ENCODE measurements around the gene SIAH3. TPM values are rescaled to one million over a fixed set of nuclear protein-coding genes. Genes with fewer than 3 reads are reported as not detected.

SIAH3 gene
- total and polyA plus RNA-seq, 7 donors: 0.01 TPM; not detected in 6

DNA sequence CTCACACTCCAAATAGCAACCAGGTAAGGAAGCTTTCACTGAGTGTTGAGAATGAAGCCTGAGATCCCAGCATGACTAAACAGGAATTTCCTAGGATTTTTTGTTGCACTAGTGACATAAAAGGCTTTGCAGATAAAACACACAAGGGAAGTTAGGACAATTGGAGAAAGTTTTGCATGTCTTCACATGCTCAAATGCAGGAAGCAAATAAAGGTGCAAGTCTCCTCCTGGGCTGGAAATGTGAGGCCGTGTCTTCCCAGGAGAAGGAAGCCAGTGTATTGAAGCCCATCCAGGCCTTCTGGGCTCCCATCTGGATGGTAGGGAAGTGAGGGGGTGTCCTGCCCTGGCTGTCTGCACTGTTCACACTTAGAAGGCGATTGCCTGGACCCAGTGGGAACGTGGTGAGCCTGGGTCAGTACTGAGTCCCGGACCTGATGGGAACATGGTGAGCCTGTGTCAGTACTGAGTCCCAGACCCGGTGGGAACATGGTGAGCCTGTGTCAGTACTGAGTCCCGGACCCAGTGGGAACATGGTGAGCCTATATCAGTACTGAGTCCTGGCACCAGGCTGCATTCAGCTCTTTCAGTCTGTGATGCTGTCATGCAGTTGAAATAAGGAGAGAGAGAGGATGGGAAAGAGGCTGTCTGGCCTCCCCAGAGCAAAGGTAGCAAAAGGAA is 38.7 kb downstream of the SIAH3 start:
- WGBS, 2 donors: 90 to 91% methylated on average over 6 of the region's 6 CpGs
- no peak overlapping the region for H3K4me3 ChIP-seq
- no peaks in the 10 kb centered on the region for H3K9me3 ChIP-seq
- no peaks in the 10 kb centered on the region for H3K27me3 ChIP-seq
- intact Hi-C loops (cut with DNase I): no loop called here
- TF ChIP-seq POLR2A (IDR thresholded peaks at IDR 0.05) (no peak), POLR2AphosphoS5 (IDR thresholded peaks at IDR 0.05) (no peak), EP300 (IDR thresholded peaks at IDR 0.05) (no peak), CTCF (IDR thresholded peaks at IDR 0.05) (no peak)
- no peaks in the 10 kb centered on the region for H3K36me3 ChIP-seq
- no peak overlapping the region for H3K27ac ChIP-seq
- no peaks in the 10 kb centered on the region for H3K4me1 ChIP-seq
- no peak for DNase-seq

- H3K27ac ChIP-seq: no peak overlapping the region
- H3K27me3 ChIP-seq: no peaks in the 10 kb centered on the region
- H3K4me3 ChIP-seq: no peak overlapping the region
- 76 to 86% methylated on average over 6 of the region's 6 CpGs for WGBS, 2 donors
- intact Hi-C loops (cut with DNase I): no loop called here
- no peaks in the 10 kb centered on the region for H3K4me1 ChIP-seq
- H3K9me3 ChIP-seq: no peaks in the 10 kb centered on the region
- no peak for DNase-seq
- H3K36me3 ChIP-seq: no peaks in the 10 kb centered on the region
- no peak for TF ChIP-seq EP300 (IDR thresholded peaks at IDR 0.05)
- TF ChIP-seq CTCF (IDR thresholded peaks at IDR 0.05): no peak
- no peak for TF ChIP-seq POLR2AphosphoS5 (IDR thresholded peaks at IDR 0.05)
- TF ChIP-seq POLR2A (IDR thresholded peaks at IDR 0.05): no peak
These were observed 39.5 kb downstream of the SIAH3 start for GRCh38 chr13:45811891-45812694.

GRCh38 chr13:45809801-45810394 is 41.7 kb downstream of the SIAH3 start:
- TF ChIP-seq POLR2A (IDR thresholded peaks at IDR 0.05) (no peak), CTCF (IDR thresholded peaks at IDR 0.05) (no peak), EP300 (IDR thresholded peaks at IDR 0.05) (no peak), POLR2AphosphoS5 (IDR thresholded peaks at IDR 0.05) (no peak)
- Histone ChIP-seq H3K27me3 (no peaks in the 10 kb centered on the region), H3K9me3 (no peaks in the 10 kb centered on the region), H3K27ac (no peak overlapping the region), H3K4me3 (no peak overlapping the region), H3K4me1 (no peaks in the 10 kb centered on the region), H3K36me3 (no peaks in the 10 kb centered on the region)
- 51 to 58% methylated on average over 7 of the region's 7 CpGs for WGBS, 2 donors
- DNase-seq: no peak
- intact Hi-C loops (cut with DNase I): no loop called here

DNA sequence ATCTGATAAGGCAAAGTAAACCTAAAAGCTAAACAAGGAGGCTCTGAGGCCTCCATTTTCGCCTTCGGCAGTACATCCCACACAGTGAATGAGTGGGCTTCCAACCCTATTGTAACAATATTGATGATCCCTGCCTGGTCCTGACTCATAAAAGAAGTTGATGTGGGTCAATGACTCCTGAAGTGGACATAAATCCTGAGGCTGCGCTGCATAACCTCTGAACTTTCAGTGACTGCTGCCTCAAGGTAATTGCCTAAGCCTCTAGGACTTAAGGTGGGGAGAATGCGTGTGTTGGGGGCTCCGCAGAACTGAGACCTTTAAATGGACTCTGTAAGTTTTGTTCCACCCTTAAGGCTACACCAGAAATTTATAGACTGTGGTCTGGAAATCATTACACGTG is 42.6 kb downstream of the SIAH3 start:
- Histone ChIP-seq H3K4me1 (no peaks in the 10 kb centered on the region), H3K27me3 (no peaks in the 10 kb centered on the region), H3K27ac (no peak overlapping the region), H3K4me3 (no peak overlapping the region), H3K9me3 (no peaks in the 10 kb centered on the region), H3K36me3 (no peaks in the 10 kb centered on the region)
- TF ChIP-seq EP300 (IDR thresholded peaks at IDR 0.05): no peak
- no peak for TF ChIP-seq POLR2AphosphoS5 (IDR thresholded peaks at IDR 0.05)
- no peak for TF ChIP-seq POLR2A (IDR thresholded peaks at IDR 0.05)
- no peak for TF ChIP-seq CTCF (IDR thresholded peaks at IDR 0.05)
- 81 to 90% methylated on average over 6 of the region's 6 CpGs for WGBS, 2 donors
- intact Hi-C loops (cut with DNase I): no loop called here
- DNase-seq: no peak

Data from sigmoid colon (tissue), 7 donors.